ENCODE measurements around the gene MAPK11.

Gene MAPK11

DNA sequence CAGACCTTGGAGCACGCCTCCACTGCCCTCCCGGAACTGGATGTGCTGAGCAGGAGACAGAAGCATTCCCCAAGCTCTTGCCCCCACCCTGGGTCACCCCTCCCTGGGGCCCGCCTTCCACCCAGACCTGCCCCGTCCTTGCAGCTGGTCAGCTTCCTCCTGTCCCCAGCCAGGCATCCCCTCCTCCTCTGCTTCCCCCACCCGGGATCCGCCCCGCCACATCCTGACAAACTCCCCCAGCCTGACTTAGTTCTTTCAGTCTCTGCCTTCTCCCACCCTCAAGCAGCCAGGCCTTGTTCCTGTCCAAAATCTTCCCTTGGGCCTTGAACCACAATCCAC is 38.4 kb upstream of the MAPK11 start:
- peak in 37 of 56 donors; percentile 19 to 69 (median 42) for DNase-seq

GRCh38 chr22:50307890-50308596 is 37.9 kb upstream of the MAPK11 start:
- peak in 3 of 56 donors; percentile 40 to 52 (median 51) for DNase-seq

DNA sequence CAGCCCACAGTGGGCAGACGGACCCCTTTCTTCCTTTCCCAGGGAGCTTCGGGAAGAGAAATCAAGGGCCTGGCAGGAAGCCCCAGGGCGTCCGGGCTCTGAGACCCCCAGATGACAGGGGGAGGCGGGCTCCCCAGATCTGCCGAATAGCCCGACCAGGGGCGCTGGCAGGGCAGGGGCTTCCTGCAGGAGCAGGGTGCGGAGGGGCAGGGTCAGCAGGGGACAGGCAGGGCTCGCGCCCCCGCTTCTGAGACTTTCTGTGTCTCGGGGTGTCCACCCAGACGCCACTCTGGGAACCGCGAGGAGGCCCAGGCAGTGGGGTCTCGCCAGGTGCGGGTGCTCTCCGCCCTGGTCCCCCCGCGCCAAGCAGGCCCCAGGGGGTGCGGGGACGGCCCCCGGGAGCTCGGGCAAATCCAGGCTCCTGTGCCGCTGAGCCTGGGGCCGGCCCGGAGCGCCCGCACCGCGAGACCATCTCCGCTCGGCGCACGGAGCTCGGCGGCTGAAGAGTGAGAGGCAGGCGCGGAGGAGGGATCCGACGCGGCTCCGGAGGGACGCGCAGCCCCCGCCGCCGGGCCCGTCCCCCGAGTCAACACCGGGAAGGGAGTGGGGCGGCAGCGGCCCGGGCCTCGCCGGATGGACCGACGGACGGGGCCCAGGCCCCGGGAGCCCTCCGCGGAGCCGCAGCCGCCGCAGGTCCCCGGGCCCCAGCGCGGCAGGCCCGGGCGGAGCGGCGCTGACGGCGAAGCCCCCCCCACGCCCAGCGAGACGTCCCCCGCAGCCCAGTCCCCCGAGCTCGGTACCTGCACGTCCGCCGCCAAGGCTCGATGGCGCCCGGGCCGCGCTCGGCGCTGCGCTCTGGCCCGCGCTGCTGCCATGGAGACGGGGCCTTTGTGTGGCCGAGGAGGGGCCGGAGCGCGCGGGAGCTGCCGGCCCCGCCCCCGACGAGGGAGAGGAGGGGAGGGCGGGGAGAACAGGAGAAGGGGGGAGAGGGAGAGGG is 36.9 kb upstream of the MAPK11 start, which contains the start of gene PLXNB2:
Gene PLXNB2 (minus strand): TSS at position 894 of the 997 bp plus-strand sequence. CDS start 17,062 bp downstream, outside the sequence.
- DNase-seq = peak in 52 of 56 donors; percentile 26 to 85 (median 63)

DNA sequence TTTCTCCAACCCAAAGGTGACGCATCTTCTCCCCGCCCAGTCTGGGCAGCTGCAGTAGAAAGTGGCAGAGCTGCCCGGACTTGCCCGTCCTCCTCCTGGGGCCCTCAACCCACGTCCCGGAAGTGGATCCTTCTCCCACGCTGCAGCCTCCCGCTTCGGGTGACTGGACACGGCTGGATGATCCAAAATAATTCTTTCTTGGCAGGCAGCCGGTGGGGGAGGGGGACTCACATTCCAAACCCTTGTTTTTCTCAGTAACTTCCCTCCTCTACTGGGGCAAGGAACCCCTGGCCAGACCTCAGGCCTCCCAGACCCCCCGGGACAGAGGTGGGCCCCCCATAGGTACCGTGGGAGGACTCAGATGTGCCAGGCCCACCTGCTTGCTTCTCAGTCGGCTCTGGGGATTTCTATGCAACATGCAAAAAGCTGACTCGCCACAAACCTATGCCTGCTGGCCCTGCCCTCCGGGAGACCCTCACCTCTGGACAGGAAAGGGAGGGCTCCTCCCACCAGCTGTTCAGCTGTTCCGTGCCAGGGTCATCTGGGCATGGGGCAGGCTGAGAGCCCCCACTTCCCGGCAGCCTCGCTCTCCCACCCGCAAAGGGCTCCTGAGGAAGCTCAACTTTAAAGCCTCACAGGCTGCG is 35.9 kb upstream of the MAPK11 start:
- DNase-seq = peak in 35 of 56 donors; percentile 19 to 75 (median 51)

DNA sequence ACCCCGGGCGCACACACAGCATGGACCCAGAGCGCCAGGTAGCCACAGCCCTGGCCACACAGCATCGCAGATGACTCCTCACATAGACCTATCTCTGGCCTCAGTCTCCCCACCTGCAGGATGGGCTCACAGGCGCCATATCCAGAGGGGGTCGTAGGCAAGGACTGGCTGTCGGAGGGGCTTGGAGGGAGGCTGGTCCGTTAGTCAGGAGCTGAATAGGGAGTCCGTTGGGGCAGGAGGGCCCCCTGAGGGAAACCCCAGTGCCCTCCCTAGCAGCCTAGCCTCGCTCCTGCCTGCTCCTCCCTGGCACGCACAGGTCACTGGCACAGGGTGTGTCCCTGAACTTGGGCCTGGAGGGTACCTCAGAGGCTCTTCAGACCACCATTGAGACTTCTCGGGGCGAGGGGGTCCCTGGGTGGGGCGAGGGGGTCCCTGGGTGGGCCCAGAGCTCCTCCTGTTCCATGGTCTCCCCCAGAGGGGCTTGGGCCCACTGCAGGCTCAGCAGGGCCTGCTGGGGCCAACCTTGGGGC is 35.3 kb upstream of the MAPK11 start:
- DNase-seq = peak in 1 of 56 donors; percentile 39

DNA sequence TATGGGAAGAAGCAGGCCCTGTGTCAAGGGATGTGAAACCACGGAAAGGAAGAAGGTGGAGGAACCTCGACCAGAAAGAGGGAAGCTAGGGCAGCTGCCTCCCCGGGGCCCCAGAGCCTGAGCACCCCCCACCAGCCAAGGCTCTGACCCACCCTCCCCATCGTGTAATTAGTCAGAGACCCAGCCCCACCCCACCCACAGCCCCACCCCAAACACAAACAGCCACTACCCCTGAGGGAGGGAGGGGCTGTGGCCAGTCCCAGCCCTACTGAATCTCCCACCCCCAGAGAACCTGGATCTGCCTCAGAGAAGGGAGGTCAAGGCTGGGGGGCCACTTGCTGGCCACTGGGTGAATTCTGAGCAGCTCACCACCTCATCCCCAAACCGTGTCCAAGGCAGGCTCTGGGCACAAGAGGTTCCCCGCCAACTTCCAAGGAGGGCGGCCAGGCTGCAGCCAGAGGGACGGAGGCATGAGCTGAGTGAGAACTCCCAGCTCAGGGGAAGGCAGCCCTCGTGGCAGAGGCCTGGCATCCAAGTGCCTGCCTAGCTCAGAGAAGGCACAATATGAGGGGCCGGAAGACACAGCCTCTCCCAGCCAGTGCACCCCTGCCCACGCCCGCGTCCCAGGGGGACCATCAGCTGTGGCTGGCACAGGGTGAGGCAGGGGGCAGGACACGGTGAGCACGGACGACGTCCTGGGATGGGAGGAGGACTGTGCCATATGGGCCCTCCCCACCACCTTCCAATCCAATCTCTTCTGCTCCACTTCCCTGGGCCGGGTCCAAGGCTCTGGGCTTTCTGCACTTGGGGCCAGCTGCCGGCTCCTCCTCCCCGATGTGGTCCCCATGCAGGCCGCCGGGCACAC is 34.6 kb upstream of the MAPK11 start:
- DNase-seq = peak in 39 of 56 donors; percentile 34 to 80 (median 56)

- DNase-seq = peak in 15 of 56 donors; percentile 16 to 61 (median 47)
These were observed 33.8 kb upstream of the MAPK11 start for GRCh38 chr22:50303848-50304527.

- peak in 16 of 56 donors; percentile 19 to 66 (median 38) for DNase-seq
These were observed 33.3 kb upstream of the MAPK11 start for GRCh38 chr22:50303515-50303847.

DNA sequence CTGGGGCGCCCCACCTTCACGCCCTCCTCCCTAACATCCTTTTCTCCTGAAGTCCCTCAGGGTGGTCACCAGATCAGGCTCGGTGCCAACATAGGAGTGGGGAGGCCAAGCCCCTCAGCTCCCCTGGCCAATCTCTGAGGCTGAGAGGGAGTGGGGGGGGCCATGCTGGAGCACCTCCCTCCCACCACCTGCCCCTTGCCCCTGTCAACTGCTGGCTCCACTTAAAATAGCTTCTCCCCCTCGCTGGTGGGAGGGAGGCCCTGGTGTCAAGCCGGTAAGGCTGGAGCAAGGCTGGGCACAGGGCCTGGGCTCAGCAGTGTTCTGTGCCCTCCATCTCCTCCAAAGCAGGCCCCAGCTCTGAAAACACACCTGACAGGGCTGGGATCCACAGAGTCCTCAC is 32.4 kb upstream of the MAPK11 start:
- DNase-seq = no peak

DNA sequence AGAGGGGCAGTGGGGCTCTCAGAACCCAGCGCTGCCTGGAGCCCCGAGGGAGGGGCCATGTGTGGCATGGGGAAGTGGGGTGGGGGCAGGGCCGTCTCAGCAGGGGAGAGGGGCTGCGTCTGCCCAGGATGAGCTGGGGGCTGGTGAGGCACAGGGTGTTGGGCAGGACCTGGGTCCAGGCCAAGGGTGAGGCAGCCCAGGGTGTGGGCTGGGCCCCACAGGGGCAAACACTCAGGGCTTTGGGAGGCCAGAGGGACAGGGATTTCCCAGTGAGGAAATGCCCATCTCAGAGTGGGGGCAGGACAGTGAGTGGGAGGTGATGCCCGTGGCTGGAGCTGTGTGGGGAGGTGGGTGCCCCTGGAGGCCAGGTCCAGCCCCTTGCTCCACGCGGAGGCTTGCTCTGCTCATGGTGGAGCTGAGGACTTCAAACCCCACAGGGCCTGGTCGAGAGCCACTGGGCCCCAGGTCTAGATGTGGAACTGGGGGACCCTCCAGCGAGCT is 31.9 kb upstream of the MAPK11 start:
- DNase-seq = no peak

DNA sequence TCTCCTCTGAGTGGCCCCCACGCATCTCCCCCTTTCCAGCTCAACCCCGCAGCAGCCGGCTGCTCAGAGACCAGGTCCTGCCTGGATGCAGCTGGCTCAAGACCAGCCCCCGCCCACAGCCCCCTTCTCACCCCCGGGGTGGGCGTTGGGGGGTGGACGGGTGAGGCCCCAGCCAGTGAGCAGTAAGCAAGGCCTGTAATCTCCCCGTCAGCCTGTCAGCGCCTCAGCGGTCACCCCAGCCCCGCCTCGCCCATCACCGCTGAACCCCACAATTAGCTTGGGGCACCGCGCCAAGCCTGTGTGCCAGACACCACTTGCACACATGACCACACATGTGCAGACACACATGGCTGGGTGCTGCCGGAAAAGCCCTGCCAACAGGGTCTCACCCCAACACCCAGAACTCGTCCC is 31.4 kb upstream of the MAPK11 start:
- peak in 1 of 56 donors; percentile 42 for DNase-seq

DNA sequence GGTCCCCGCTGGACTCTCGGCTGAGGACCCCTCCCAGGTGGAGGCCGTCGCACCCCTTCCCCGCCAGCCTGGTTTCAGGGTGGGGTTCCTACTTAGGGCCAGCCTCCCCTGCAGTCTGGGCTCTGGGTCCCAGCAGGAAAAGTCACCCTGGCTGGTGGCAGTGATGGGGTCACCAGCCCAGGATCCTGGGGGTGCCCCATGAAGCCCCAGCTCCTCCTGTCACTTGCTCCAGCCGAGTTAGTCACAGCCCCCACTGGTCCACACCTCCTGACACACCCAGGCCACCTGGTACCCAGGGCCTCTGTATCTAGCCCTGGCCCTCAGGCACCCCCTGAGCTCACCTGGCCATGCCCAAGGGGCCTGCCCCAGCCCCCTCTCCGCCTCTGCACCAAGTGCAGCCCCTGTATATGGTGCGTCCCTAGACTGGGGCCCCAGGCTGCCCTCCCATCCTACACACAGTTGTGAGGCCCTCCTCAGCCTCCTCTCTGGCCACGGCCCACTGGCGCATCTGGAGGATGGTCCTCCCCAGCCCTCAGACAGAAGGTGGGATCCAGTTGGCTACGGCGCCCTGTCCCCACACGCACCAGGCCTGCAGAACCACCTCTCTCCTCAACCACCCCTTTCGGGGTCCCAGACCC is 30.6 kb upstream of the MAPK11 start:
- DNase-seq = no peak

GRCh38 chr22:50299785-50300619 is 29.8 kb upstream of the MAPK11 start:
- no peak for DNase-seq

- peak in 9 of 56 donors; percentile 15 to 66 (median 34) for DNase-seq
These were observed 29.0 kb upstream of the MAPK11 start for GRCh38 chr22:50298937-50299784.

GRCh38 chr22:50298266-50298637 is 28.1 kb upstream of the MAPK11 start:
- no peak for DNase-seq

GRCh38 chr22:50297510-50298265 is 27.5 kb upstream of the MAPK11 start:
- DNase-seq = no peak
